Stimulated activated CD4-positive, alpha-beta T cell treated with anti-CD3 and anti-CD28 coated beads, Interleukin-15, amount 100 ng/mL, for 1 hour (primary cell): Measurements from ENCODE around the gene PRR19.

Source experiments
- DNase-seq, 2 donors: peaks; one replicate each; pipeline ENCODE4 v3.0.0-alpha.2; 2020; ENCODE audit warnings: low read depth in 1 of 2, low spot score in 1 of 2

The PRR19 gene

GRCh38 chr19:42348211-42348610 is 46.3 kb downstream of the PRR19 start:
- no peak for DNase-seq

DNA sequence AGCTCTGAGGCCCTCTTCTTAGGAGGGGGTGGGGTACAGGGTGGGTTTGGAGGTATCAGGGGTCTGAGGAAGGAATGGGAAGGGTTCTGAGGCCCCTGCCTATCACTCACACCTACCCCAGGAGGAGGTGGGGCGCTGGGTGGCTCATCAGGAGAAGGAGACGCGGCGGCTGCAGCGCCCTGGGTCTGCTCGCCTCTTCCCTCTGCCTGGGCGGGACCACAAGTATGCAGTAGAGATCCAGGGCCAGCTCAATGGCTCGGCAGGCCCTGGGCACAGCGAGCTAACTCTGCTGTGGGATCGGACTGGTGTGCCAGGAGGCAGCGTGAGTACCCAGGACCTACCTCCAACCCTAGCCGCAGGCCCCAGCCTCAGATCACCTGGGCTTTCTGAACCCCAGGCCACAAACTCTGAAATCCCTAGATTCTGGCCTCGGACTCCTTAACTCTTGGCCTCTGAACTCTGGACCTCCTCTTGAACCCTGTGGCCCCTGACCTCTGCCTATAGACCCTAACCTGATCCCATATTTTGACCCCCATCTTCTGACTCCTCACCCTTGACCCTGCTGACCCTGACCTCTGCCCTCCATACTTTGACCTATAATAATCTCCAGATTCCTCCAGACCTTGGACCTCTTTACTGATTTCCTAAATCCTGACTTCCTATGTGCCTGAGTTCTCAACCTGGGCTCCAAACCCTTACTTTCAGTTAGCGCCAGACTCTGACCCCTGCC is 47.6 kb downstream of the PRR19 start:
- DNase-seq: no peak

DNA sequence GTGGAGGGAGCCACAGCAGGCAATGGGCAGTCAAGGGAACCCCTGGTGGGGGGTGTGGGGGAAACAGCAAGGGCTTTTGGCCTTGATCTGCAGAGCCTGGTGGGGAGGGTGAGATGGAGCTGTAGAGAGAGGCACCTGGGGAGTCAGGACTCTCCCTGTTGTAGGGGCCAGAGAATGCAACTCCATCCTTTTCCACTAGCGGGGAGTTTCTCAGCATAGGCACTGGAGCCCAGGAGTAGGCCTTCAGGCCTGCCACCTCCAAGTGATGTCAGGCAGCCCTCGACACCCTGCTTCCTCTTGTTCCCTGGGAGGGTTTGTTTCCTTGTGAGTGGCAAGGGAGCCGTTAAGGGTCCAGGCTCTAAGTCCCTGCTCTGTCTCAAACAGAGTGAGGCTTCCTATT is 48.5 kb downstream of the PRR19 start:
- DNase-seq: no peak

DNA sequence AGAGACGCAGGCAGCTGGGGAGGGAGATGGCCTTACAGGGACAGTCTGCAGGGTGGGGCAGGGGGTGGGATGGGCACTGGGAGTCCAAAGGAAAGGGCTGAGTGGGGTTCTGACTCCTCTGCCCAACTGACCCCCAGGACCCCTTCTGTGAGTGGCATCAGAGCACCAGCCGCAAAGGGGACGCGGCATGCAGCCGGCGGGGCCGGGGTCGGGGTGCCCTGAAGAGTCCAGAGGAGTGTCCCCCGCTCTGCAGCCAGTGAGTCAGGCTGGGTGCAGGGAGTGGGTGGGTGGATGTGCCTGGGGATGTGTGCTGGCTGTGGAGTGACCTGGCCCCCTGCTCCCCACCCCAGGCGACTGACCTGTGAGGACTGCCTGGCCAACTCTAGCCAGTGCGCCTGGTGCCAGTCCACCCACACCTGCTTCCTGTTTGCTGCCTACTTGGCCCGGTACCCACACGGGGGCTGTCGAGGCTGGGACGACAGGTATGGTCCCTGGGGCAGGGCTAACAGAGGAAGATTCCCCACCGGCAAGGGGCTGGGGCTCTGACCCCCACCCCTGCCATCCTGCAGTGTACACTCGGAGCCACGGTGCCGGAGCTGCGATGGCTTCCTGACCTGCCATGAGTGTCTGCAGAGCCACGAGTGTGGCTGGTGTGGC is 49.3 kb downstream of the PRR19 start:
- DNase-seq: no peak

DNA sequence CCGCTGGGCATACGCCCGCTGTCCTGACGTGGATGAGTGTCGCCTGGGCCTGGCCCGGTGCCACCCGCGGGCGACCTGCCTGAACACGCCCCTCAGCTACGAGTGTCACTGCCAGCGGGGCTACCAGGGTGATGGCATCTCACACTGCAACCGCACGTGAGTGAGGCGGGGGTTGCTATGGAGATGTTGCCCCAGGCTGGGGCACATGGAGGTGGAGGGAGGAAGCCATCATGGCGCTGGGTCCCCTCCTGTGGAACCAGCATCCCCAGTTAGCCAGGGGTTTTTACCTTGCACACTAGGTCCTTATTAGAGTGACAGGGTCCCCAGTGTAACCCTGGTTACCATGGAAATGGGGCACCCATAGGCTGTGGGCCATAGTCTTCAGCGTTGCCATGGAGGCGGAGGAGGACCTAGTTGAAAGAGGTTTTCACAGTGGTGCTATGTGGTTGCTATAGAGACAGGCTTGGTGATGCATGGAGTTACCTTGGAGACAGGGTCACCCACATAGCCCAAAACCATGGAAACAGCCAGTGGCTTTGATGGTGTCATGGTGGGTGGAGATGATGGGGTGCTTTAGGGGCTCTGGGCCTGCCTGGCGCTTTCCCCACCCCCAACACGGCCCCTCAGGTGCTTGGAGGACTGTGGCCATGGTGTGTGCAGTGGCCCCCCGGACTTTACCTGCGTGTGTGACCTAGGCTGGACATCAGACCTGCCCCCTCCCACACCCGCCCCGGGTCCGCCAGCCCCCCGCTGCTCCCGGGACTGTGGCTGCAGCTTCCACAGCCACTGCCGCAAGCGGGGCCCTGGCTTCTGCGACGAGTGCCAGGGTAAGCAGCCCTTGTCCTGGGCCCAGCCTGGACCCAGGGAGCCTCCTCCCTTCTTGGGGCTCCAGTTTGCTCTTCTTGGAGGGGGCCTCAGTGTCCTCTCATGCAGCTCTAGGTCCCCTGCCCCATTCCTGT is 50.6 kb downstream of the PRR19 start:
- DNase-seq: no peak

DNA sequence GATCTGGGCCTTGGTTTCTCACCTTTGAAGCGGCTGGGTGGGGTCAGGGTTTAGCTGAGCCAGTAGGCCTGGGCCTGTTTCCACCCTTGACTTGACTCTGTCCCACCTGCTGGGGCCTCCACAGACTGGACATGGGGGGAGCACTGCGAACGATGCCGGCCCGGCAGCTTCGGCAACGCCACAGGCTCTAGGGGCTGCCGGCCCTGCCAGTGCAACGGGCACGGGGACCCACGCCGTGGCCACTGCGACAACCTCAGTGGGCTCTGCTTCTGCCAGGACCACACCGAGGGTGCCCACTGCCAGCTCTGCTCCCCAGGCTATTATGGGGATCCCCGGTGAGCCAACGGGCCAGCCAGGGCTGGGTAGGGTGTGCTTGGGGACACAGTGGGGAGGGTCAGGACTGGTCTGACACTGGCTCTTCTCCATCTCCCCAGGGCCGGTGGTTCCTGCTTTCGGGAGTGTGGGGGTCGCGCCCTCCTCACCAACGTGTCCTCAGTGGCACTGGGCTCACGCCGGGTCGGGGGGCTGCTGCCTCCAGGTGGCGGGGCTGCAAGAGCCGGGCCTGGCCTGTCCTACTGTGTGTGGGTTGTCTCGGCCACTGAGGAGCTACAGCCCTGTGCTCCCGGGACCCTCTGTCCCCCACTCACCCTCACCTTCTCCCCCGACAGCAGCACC is 51.5 kb downstream of the PRR19 start:
- DNase-seq: no peak

DNA sequence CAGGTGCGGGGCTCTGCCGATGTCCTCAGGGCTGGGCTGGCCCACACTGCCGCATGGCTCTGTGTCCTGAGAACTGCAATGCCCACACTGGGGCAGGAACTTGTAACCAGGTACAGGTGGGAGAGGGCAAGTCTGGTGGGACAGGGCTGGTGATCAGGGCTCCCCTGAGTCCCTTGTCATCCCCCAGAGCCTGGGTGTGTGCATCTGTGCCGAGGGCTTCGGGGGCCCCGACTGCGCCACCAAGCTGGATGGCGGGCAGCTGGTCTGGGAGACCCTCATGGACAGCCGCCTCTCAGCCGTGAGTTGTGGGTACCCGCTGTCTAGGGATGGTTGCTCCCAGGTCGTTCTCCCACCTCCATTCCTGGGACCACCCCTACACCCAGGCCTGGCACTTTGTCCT is 54.0 kb downstream of the PRR19 start:
- no peak for DNase-seq

DNA sequence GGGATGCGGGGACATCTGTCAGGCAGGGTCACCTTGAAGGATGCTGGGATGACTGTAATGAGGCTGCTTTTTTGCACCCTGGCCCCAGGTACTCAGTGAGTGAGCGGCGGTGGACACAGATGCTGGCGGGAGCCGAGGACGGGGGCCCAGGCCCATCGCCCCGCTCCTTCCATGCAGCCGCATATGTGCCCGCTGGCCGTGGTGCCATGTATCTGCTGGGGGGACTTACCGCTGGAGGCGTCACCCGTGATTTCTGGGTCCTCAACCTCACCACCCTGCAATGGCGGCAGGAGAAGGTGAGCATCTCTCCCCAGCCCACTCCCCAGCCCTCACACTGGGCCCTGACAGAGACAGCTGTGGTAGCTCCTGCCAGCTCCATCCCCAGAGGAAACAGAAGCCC is 54.8 kb downstream of the PRR19 start:
- DNase-seq: no peak

DNA sequence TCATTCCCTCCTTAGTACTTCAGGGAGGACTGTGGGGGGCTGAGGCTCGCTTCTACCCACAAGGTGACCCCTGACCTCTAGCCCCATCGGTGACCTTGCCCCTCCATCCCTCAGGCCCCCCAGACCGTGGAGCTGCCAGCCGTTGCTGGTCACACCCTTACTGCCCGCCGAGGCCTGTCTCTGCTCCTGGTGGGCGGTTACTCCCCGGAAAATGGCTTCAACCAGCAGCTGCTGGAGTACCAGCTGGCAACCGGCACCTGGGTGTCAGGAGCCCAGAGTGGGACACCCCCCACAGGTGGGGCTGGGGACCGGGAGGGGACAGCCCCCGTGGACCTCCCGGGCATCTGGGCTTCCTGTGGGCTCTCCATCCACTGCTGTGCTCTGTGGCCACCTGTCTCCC is 55.4 kb downstream of the PRR19 start:
- DNase-seq: no peak
